SK-N-SH treated with all-trans-retinoic acid at 6 μM for 48 hours (cell line): ENCODE measurements around the gene KLK14.

Source experiments
- ATAC-seq: fragments of 200-7000 bp; cut with Tn5 transposase; 3 replicates; pipeline ENCODE4 v1.9.1; 2020; ENCODE audit warnings: mild to moderate bottlenecking, moderate library complexity
- ARNTL ChIP-seq: fragments of 450-650 bp; formaldehyde crosslinking; IDR thresholded peaks from 2 replicates; pipeline ENCODE4 v1.5.0; 2020; ENCODE audit warnings: low read depth, mild to moderate bottlenecking, moderate library complexity, borderline replicate concordance
- BACH2 ChIP-seq: fragments of 250-450 bp; sonication (Bioruptor Pico); IDR thresholded peaks from 2 replicates; pipeline ENCODE4 v1.9.0; 2021; ENCODE audit warnings: mild to moderate bottlenecking, borderline replicate concordance
- CSDC2 ChIP-seq: fragments of 250-450 bp; sonication (Bioruptor Pico); IDR thresholded peaks from 2 replicates; pipeline ENCODE4 v1.5.0; 2020; ENCODE audit warnings: mild to moderate bottlenecking, moderate library complexity
- ESRRG ChIP-seq: fragments of 250-450 bp; sonication (Bioruptor Pico); IDR thresholded peaks from 2 replicates; pipeline ENCODE4 v1.6.1; 2021; ENCODE audit warnings: mild to moderate bottlenecking
- GLIS3 ChIP-seq: fragments of 250-450 bp; sonication (Bioruptor Pico); IDR thresholded peaks from 2 replicates; pipeline ENCODE4 v1.5.0; 2020; ENCODE audit warnings: mild to moderate bottlenecking, moderate library complexity
- ISL1 ChIP-seq: fragments of 250-450 bp; sonication (Bioruptor Pico); IDR thresholded peaks from 2 replicates; pipeline ENCODE4 v2.1.2; 2022; ENCODE audit warnings: mild to moderate bottlenecking, moderate library complexity
- OSR1 ChIP-seq: fragments of 250-450 bp; sonication (Bioruptor Pico); IDR thresholded peaks from 2 replicates; pipeline ENCODE4 v1.8.0; 2022; ENCODE audit warnings: moderate library complexity, mild to moderate bottlenecking, inconsistent platforms
- PPARA ChIP-seq: fragments of 250-450 bp; sonication (Bioruptor Pico); IDR thresholded peaks from 2 replicates; pipeline ENCODE4 v1.5.0; 2020; ENCODE audit warnings: mild to moderate bottlenecking, borderline replicate concordance
- RARB ChIP-seq: fragments of 250-450 bp; sonication (Bioruptor Pico); IDR thresholded peaks from 2 replicates; pipeline ENCODE4 v1.8.0; 2021; ENCODE audit warnings: mild to moderate bottlenecking, moderate library complexity
- SNAI2 ChIP-seq: fragments of 250-450 bp; sonication (Bioruptor Pico); IDR thresholded peaks from 2 replicates; pipeline ENCODE4 v1.5.0; 2020; ENCODE audit warnings: mild to moderate bottlenecking, moderate library complexity
- TCF4 ChIP-seq: fragments of 250-450 bp; sonication (Bioruptor Pico); IDR thresholded peaks from 2 replicates; pipeline ENCODE4 v1.8.0; 2021; ENCODE audit warnings: mild to moderate bottlenecking, moderate library complexity, borderline replicate concordance
- TOX ChIP-seq: fragments of 250-450 bp; sonication (Bioruptor Pico); IDR thresholded peaks from 2 replicates; pipeline ENCODE4 v1.8.0; 2021; ENCODE audit warnings: mild to moderate bottlenecking, moderate library complexity, borderline replicate concordance
- ZC3H10 ChIP-seq: fragments of 250-450 bp; sonication (Bioruptor Pico); IDR thresholded peaks from 2 replicates; pipeline ENCODE4 v1.5.1; 2021; ENCODE audit warnings: mild to moderate bottlenecking, moderate library complexity
- ZFP3 ChIP-seq: fragments of 250-450 bp; sonication (Bioruptor Pico); IDR thresholded peaks from 2 replicates; pipeline ENCODE4 v1.5.0; 2020; ENCODE audit warnings: mild to moderate bottlenecking, moderate library complexity
- ZFP30 ChIP-seq: fragments of 450-650 bp; formaldehyde crosslinking; IDR thresholded peaks from 2 replicates; pipeline ENCODE4 v1.5.0; 2022; ENCODE audit warnings: mild to moderate bottlenecking, moderate library complexity
- ZNF70 ChIP-seq: fragments of 450-650 bp; formaldehyde crosslinking; IDR thresholded peaks from 2 replicates; pipeline ENCODE4 v1.5.0; 2020; ENCODE audit warnings: mild to moderate bottlenecking, moderate library complexity
- ZNF8 ChIP-seq: fragments of 450-650 bp; formaldehyde crosslinking; IDR thresholded peaks from 2 replicates; pipeline ENCODE4 v1.5.0; 2020; ENCODE audit warnings: mild to moderate bottlenecking, moderate library complexity
- TF ChIP-seq, protein P1 (sequence below): fragments of 250-450 bp; sonication (Bioruptor Pico); IDR thresholded peaks from 2 replicates; pipeline ENCODE4 v1.8.0; 2020; ENCODE audit warnings: mild to moderate bottlenecking, moderate library complexity, borderline replicate concordance
- TF ChIP-seq, protein P2 (sequence below): fragments of 250-450 bp; sonication (Bioruptor Pico); IDR thresholded peaks from 2 replicates; pipeline ENCODE4 v1.5.1; 2020; ENCODE audit warnings: low read depth, mild to moderate bottlenecking, moderate library complexity
- TF ChIP-seq, protein P3 (sequence below): fragments of 250-450 bp; sonication (Bioruptor Pico); IDR thresholded peaks from 2 replicates; pipeline ENCODE4 v1.5.0; 2020; ENCODE audit warnings: mild to moderate bottlenecking, moderate library complexity
- TF ChIP-seq, protein P4 (sequence below): fragments of 250-450 bp; sonication (Bioruptor Pico); IDR thresholded peaks from 2 replicates; pipeline ENCODE4 v1.8.0; 2021; ENCODE audit warnings: low read depth, mild to moderate bottlenecking, moderate library complexity, borderline replicate concordance

KLK14 gene

DNA sequence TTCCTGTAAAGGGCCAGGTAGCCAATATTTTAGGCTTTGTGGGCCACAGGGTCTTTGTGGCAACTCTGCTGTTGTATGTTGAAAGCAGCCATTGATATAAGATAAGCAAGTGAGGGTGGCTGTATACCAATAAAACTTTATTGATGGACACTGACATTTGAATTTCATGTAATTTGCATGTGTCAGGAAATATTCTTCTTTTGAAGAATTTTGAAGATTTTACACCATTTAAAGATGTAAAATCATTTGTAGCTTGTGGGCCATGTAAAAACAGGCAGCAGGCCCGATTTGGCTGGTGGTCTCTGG lies 27.9 kb upstream of the KLK14 start (continued):
- TF ChIP-seq, protein P1, sequence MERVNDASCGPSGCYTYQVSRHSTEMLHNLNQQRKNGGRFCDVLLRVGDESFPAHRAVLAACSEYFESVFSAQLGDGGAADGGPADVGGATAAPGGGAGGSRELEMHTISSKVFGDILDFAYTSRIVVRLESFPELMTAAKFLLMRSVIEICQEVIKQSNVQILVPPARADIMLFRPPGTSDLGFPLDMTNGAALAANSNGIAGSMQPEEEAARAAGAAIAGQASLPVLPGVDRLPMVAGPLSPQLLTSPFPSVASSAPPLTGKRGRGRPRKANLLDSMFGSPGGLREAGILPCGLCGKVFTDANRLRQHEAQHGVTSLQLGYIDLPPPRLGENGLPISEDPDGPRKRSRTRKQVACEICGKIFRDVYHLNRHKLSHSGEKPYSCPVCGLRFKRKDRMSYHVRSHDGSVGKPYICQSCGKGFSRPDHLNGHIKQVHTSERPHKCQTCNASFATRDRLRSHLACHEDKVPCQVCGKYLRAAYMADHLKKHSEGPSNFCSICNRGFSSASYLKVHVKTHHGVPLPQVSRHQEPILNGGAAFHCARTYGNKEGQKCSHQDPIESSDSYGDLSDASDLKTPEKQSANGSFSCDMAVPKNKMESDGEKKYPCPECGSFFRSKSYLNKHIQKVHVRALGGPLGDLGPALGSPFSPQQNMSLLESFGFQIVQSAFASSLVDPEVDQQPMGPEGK (CRISPR knock-in tag), result no peak
- TF ChIP-seq BACH2 (no peak), ZFP3 (CRISPR knock-in tag) (no peak), ZC3H10 (CRISPR knock-in tag) (no peak), SNAI2 (no peak)

DNA sequence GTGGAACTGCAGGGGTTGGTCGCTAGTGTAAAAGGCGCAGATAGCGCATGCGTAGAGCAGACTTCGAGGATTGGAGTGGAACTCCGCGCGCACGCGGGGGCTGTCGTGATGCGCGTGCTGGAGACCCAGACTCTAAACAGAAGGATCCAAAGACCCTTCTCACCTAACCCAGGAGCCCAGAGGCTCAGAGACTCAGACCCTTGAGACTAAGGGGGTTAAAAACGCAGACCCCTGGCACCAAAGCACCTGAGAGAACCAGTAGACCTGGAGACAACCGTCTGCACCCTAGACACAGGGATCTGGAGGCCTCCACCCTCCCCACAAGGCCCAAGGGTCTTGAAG lies 26.1 kb upstream of the KLK14 start:
- peak; percentile 46 for ATAC-seq
- TF ChIP-seq CSDC2 (CRISPR knock-in tag), result no peak
- TF ChIP-seq ZFP30 (CRISPR knock-in tag), result no peak
- TF ChIP-seq, protein P2, sequence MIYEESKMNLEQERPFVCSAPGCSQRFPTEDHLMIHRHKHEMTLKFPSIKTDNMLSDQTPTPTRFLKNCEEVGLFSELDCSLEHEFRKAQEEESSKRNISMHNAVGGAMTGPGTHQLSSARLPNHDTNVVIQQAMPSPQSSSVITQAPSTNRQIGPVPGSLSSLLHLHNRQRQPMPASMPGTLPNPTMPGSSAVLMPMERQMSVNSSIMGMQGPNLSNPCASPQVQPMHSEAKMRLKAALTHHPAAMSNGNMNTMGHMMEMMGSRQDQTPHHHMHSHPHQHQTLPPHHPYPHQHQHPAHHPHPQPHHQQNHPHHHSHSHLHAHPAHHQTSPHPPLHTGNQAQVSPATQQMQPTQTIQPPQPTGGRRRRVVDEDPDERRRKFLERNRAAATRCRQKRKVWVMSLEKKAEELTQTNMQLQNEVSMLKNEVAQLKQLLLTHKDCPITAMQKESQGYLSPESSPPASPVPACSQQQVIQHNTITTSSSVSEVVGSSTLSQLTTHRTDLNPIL, result no peak
- no peak for TF ChIP-seq ESRRG (CRISPR knock-in tag)
- no peak for TF ChIP-seq GLIS3 (CRISPR knock-in tag)
- TF ChIP-seq OSR1 (CRISPR knock-in tag), result no peak
- TF ChIP-seq RARB (CRISPR knock-in tag), result no peak
- TF ChIP-seq TCF4 (CRISPR knock-in tag), result no peak
- no peak for TF ChIP-seq ZNF8

DNA sequence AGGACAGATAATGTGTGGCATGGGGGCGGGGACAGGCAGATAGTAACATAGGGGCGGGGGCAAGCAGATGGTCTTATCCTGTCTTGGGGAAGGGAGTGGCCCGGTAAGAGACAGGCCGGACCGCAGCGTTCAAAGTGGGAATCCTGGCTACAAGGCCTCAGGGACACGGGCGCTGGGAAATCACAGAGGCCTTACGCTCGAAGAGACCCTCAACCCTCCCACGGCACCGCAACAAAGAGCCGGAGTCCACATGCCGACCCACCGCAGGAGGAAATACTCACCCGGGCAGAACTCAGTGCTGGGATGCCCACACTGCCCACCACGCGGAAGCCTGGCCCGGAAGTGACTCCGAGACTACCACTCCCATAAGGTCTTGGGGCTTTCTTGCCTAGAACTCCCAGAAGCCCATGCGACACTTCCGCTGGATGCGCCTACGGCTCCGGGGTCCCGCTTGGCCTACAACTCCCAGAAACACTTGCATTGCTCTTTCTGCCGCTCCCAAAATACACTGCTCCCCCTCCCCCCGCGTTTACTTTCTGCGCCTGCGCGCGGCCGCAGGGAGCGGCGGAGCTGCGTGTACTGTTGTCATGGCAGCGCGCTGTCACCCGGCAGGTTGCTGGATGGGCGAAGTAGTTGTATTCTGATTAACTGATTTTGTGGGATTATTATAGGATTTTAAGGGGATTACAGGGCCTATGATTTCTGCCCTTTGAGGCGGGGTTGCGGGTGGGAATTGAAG lies 25.5 kb upstream of the KLK14 start, which contains the start of gene CTU1:
Gene CTU1 (minus strand): TSS at position 344 of the 739 bp plus-strand sequence. CDS start 3,840 bp downstream, outside the sequence.
- TF ChIP-seq, protein P3, sequence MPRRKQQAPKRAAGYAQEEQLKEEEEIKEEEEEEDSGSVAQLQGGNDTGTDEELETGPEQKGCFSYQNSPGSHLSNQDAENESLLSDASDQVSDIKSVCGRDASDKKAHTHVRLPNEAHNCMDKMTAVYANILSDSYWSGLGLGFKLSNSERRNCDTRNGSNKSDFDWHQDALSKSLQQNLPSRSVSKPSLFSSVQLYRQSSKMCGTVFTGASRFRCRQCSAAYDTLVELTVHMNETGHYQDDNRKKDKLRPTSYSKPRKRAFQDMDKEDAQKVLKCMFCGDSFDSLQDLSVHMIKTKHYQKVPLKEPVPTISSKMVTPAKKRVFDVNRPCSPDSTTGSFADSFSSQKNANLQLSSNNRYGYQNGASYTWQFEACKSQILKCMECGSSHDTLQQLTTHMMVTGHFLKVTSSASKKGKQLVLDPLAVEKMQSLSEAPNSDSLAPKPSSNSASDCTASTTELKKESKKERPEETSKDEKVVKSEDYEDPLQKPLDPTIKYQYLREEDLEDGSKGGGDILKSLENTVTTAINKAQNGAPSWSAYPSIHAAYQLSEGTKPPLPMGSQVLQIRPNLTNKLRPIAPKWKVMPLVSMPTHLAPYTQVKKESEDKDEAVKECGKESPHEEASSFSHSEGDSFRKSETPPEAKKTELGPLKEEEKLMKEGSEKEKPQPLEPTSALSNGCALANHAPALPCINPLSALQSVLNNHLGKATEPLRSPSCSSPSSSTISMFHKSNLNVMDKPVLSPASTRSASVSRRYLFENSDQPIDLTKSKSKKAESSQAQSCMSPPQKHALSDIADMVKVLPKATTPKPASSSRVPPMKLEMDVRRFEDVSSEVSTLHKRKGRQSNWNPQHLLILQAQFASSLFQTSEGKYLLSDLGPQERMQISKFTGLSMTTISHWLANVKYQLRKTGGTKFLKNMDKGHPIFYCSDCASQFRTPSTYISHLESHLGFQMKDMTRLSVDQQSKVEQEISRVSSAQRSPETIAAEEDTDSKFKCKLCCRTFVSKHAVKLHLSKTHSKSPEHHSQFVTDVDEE, result no peak
- TF ChIP-seq, protein P2, result no peak
- TF ChIP-seq ZNF70 (CRISPR knock-in tag) (no peak), RARB (CRISPR knock-in tag) (no peak), CSDC2 (CRISPR knock-in tag) (no peak), TOX (CRISPR knock-in tag) (no peak), ISL1 (no peak), ARNTL (no peak), SNAI2 (no peak), BACH2 (no peak), ZFP30 (CRISPR knock-in tag) (no peak), PPARA (no peak), GLIS3 (CRISPR knock-in tag) (no peak), ZC3H10 (CRISPR knock-in tag) (no peak)
- TF ChIP-seq, protein P4, sequence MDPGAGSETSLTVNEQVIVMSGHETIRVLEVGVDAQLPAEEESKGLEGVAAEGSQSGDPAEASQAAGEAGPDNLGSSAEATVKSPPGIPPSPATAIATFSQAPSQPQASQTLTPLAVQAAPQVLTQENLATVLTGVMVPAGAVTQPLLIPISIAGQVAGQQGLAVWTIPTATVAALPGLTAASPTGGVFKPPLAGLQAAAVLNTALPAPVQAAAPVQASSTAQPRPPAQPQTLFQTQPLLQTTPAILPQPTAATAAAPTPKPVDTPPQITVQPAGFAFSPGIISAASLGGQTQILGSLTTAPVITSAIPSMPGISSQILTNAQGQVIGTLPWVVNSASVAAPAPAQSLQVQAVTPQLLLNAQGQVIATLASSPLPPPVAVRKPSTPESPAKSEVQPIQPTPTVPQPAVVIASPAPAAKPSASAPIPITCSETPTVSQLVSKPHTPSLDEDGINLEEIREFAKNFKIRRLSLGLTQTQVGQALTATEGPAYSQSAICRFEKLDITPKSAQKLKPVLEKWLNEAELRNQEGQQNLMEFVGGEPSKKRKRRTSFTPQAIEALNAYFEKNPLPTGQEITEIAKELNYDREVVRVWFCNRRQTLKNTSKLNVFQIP (CRISPR knock-in tag), result no peak
- peak; percentile 99 for ATAC-seq
